ENCODE data around the gene CGREF1. TPM values are rescaled to one million over a fixed set of nuclear protein-coding genes. Genes with fewer than 3 reads are reported as not detected.

The CGREF1 gene
- total RNA-seq, 1 experiment from 2014 or later, result 2.1 TPM

- Histone ChIP-seq H2BK15ac (ENCODE audit: low read depth, low read length) (no peak within 1 kb of the TSS), H4K91ac (ENCODE audit: insufficient read length, low read depth, low read length) (no peak within 1 kb of the TSS), H3K23me2 (ENCODE audit: insufficient read length, low read depth, low read length, poor library complexity, severe bottlenecking) (no peaks in the 10 kb centered on the region), H2BK12ac (ENCODE audit: insufficient read length, low read depth, low read length) (no peak within 1 kb of the TSS), H3K79me2 (ENCODE audit: insufficient read depth, low read length) (no peaks in the 10 kb centered on the region), H3K23ac (ENCODE audit: insufficient read length, low read depth, low read length) (no peak within 1 kb of the TSS), H3K4ac (ENCODE audit: low read depth, low read length) (no peak within 1 kb of the TSS), H4K5ac (ENCODE audit: insufficient read length, low read depth, low read length) (no peak within 1 kb of the TSS), H4K20me1 (ENCODE audit: control insufficient read depth, insufficient read depth, insufficient read length) (no peaks in the 10 kb centered on the region), H3K79me1 (ENCODE audit: insufficient read depth, low read depth, low read length, poor library complexity, severe bottlenecking) (no peaks in the 10 kb centered on the region), H2BK20ac (ENCODE audit: low read depth, low read length, poor library complexity, severe bottlenecking) (no peak within 1 kb of the TSS), H3K56ac (ENCODE audit: insufficient read length, low read depth, low read length) (no peak within 1 kb of the TSS), H3K27me3 (ENCODE audit: insufficient read depth, low read length) (no peaks in the 10 kb centered on the region), H4K8ac (replicated peaks; ENCODE audit: insufficient read length, low read depth, low read length) (no peak within 1 kb of the TSS), H3K9me3 (ENCODE audit: control insufficient read depth, low read depth, low read length) (no peaks in the 10 kb centered on the region), H2BK120ac (ENCODE audit: low read depth, low read length, poor library complexity, severe bottlenecking) (no peak within 1 kb of the TSS), H3T11ph (ENCODE audit: low read length) (no peak within 1 kb of the TSS), H3K14ac (ENCODE audit: insufficient read depth, low read length) (no peak within 1 kb of the TSS), H3K18ac (ENCODE audit: insufficient read length, low read depth, low read length) (no peak within 1 kb of the TSS), H3K4me1 (ENCODE audit: insufficient read depth, low read length) (no peaks in the 10 kb centered on the region), H2AK5ac (ENCODE audit: insufficient read length, low read length) (no peak within 1 kb of the TSS), H3K27ac (ENCODE audit: insufficient read length, low read depth, low read length) (no peak within 1 kb of the TSS), H2AFZ (ENCODE audit: low read length) (no peak within 1 kb of the TSS), H3K4me2 (ENCODE audit: insufficient read depth, insufficient read length, low read length) (no peak within 1 kb of the TSS), H2BK5ac (ENCODE audit: insufficient read length, low read length) (no peak within 1 kb of the TSS), H3K9ac (ENCODE audit: extremely low read depth, insufficient read length, low read length) (no peak within 1 kb of the TSS)
- H3K27me3 Mint-ChIP-seq (ENCODE audit: low read depth), result peaks cover 20% of the 10 kb centered on the region
- H3K9me3 Mint-ChIP-seq, result no peaks in the 10 kb centered on the region; a peak in 1 of 5 replicates
- WGBS (ENCODE audit: extremely low coverage, insufficient read length, low lambda C conversion rate), result no CpG with 5 or more reads among the region's 4 CpGs
- no peaks in the 10 kb centered on the region for H3K4me1 Mint-ChIP-seq
- no peak for TF ChIP-seq CTCF (conservative IDR thresholded peaks at IDR 0.05)
- H3K4me3 Mint-ChIP-seq, result no peak within 1 kb of the TSS
- H3K36me3 Mint-ChIP-seq (ENCODE audit: insufficient read depth in 1 of 3, low read depth in 3 of 3), result no peaks in the 10 kb centered on the region
- no peak within 1 kb of the TSS; a peak in 1 of 7 replicates for H3K27ac Mint-ChIP-seq
- no peak for DNase-seq
These were observed 20.4 kb upstream of the CGREF1 start, which contains the start of gene PRR30 for GRCh38 chr2:27139310-27139709. TSS of gene PRR30 (minus strand) at chr2:27139410. CDS start at chr2:27138329, 1,081 bp downstream.

Measured in H9 (cell line).